Right lobe of liver (tissue), 4 donors: ENCODE data around the gene CMYA5.

Experiments used
- CTCF ChIP-seq, 4 donors: fragments of 200-600 bp in 3 of 4; fragments of 450-650 bp in 1 of 4; IDR thresholded peaks; one replicate each; pipeline versions ENCODE4 v1.5.1 to v1.8.0; 2016 to 2022; ENCODE audit warnings: antibody characterized with exemption in 4 of 4, mild to moderate bottlenecking in 2 of 4
- POLR2A ChIP-seq: fragments of 450-650 bp; IDR thresholded peaks from one replicate; pipeline ENCODE4 v1.6.1; 2017; ENCODE audit warnings: antibody characterized with exemption, mild to moderate bottlenecking
- donor health status: DM: no; HTN: no; CAD: no.
- donor health status: DM: no; HTN: no; CAD: no.
- donor health status: DM: no; HTN: yes; CAD: no.

- TF ChIP-seq POLR2A = no peak
- no peak for TF ChIP-seq CTCF (IDR thresholded peaks at IDR 0.05)
Measured at GRCh38 chr5:79728396-79728795, 38.8 kb downstream of the CMYA5 start.
